Upper lobe of left lung (tissue), 6 donors: ENCODE data around the gene MYO19. TPM values are rescaled to one million over a fixed set of nuclear protein-coding genes. Genes with fewer than 3 reads are reported as not detected.

ENCODE experiments used
- ATAC-seq, 2 donors: fragments of 200-7000 bp; cut with Tn5 transposase; one replicate each; pipeline ENCODE4 v1.9.1; 2022; ENCODE audit warnings: mild to moderate bottlenecking in 2 of 2, moderate library complexity in 2 of 2; ENCODE audit not compliant: low FRiP score in 2 of 2
- DNase-seq, 2 donors: peaks; one replicate each; pipeline ENCODE4 v3.0.0-alpha.2; 2019 to 2020
- H3K27ac ChIP-seq, 4 donors: fragments of 200-600 bp; sonication (generic); one replicate each; pipeline ENCODE4 v1.5.1; 2016 to 2019
- H3K27me3 ChIP-seq, 4 donors: fragments of 200-600 bp; sonication (generic); one replicate each; pipeline ENCODE4 v1.5.1; 2017 to 2019
- H3K36me3 ChIP-seq, 4 donors: fragments of 200-600 bp; sonication (generic); one replicate each; pipeline ENCODE4 v1.5.1; 2016 to 2019
- H3K4me1 ChIP-seq, 4 donors: fragments of 200-600 bp; sonication (generic); one replicate each; pipeline ENCODE4 v1.5.1; 2018 to 2019
- H3K4me3 ChIP-seq, 4 donors: fragments of 200-600 bp; sonication (generic); one replicate each; pipeline ENCODE4 v1.5.1; 2017 to 2019; ENCODE audit warnings: mild to moderate bottlenecking in 2 of 4, moderate library complexity in 1 of 4
- H3K9me3 ChIP-seq, 4 donors: fragments of 200-600 bp; sonication (generic); one replicate each; pipeline ENCODE4 v1.5.1; 2018 to 2019
- EP300 ChIP-seq, 4 donors: sonication (generic); formaldehyde crosslinking; IDR thresholded peaks; one replicate each; pipeline ENCODE4 v1.5.1; 2017; ENCODE audit warnings: antibody characterized with exemption in 4 of 4, control low read depth in 2 of 4
- POLR2A ChIP-seq, 4 donors: fragments of 450-650 bp; IDR thresholded peaks; one replicate each; pipeline ENCODE4 v1.5.1; 2016 to 2017; ENCODE audit warnings: antibody characterized with exemption in 4 of 4, mild to moderate bottlenecking in 2 of 4
- POLR2AphosphoS5 ChIP-seq, 2 donors: sonication (generic); formaldehyde crosslinking; IDR thresholded peaks; one replicate each; pipeline ENCODE4 v1.5.1; 2017; ENCODE audit warnings: antibody characterized with exemption in 2 of 2
- WGBS, 2 donors: methylation state at CpG; one replicate each; pipeline ENCODE4 v1.1.5; 2017 to 2018; 5-methylcytosine and 5-hydroxymethylcytosine counted together
- total RNA-seq, 6 donors: library from RNA; depleted of rRNA in 4 of 6; stranded (reverse); fragments of >200 nt in 4 of 6; gene quantifications; one replicate each; pipeline versions ENCODE4 v1.1.0 to v1.2.1, GENCODE V29; 2016 to 2021
- TF ChIP-seq, protein P1 (sequence below), 6 experiments: fragments of 450-650 bp in 4 of 6; fragments of 200-600 bp in 2 of 6; sonication (generic) in 2 of 6; IDR thresholded peaks; one replicate each; pipeline ENCODE4 v1.5.1; 2016 to 2019; ENCODE audit warnings: antibody characterized with exemption in 6 of 6
- donor health status: DM: no; HTN: no; CAD: no; lungs with moderate emphysema.
- donor health status: DM: no; HTN: yes; CAD: no; lungs with severe emphysema.

MYO19 gene, protein sequence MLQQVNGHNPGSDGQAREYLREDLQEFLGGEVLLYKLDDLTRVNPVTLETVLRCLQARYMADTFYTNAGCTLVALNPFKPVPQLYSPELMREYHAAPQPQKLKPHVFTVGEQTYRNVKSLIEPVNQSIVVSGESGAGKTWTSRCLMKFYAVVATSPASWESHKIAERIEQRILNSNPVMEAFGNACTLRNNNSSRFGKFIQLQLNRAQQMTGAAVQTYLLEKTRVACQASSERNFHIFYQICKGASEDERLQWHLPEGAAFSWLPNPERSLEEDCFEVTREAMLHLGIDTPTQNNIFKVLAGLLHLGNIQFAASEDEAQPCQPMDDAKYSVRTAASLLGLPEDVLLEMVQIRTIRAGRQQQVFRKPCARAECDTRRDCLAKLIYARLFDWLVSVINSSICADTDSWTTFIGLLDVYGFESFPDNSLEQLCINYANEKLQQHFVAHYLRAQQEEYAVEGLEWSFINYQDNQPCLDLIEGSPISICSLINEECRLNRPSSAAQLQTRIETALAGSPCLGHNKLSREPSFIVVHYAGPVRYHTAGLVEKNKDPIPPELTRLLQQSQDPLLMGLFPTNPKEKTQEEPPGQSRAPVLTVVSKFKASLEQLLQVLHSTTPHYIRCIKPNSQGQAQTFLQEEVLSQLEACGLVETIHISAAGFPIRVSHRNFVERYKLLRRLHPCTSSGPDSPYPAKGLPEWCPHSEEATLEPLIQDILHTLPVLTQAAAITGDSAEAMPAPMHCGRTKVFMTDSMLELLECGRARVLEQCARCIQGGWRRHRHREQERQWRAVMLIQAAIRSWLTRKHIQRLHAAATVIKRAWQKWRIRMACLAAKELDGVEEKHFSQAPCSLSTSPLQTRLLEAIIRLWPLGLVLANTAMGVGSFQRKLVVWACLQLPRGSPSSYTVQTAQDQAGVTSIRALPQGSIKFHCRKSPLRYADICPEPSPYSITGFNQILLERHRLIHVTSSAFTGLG
- 100 to 1,000 TPM in 1 of 6 donors, 10 to 100 TPM in 5; 34.8 to 167 (median 49.4) TPM for total RNA-seq

DNA sequence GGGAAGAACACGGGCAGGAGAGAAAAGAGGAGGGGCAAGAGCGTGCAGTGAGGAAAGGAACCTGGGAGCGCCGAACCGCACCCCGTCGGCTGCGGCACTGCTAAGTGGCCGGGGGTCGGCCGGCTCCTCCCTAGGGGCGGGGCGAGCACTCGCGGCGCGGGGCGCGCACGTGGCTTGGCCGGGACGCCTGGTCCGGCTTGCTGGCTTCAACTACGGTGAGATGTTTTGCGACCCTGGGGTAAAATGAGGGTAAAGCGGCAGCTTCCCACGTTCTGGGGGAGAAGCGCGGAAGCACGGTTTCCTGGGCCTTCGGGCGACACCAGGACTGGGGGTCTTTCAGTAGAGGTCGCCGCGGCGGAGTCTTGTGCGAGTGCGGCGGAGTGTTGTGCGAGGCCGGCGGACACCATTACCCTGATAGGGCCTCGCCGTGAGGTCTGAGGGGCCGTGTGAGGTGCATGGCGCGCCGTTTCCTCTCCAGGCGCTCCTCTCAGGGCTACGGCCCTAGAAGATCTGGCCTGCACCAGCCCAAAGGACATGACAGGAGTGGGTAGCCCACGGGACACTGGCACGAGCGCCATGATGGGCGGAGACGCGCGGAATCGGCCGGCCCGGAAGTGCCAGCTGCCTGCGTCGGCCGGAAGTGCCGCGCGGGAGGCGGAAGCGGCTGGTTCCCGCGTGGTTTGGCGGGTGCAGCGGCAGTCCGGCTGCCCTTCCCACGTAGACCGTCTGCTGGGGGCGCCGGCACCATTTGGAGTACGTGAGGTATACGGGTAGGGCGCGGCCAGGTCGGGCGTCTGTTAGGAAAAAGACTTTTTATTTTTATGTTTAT is at the start of gene MYO19, which contains the start of gene PIGW:
Gene MYO19, minus strand, starts transcription at position 29 of the 829 bp plus-strand sequence. CDS start 2,330 bp downstream, outside the sequence.
Gene PIGW, plus strand, starts transcription at position 148 of the 829 bp plus-strand sequence. CDS start 2,115 bp downstream, outside the sequence.
- peak; percentile 95 to 97 for ATAC-seq
- DNase-seq, result peak; percentile 92 to 98
- no peaks in the 10 kb centered on the region for H3K27me3 ChIP-seq

DNA sequence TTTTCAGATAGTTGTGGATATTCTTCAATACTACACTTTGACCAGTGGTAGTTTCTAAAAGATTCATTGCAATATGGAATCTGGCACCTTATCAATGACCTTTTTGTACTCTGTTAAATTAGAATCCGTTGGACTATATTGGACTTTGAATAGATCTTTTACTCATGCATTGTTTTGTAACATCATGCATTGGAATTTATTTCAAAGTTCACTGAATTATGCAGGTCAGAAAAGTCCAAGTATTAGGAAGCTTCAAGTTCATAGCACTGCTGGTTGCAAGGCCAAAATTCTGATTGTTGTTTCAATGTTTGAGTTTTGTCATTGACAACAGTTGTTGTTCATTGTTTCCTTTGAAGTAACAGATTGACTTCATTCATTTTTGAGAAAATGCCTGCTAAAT is 49.1 kb upstream of the MYO19 start:
- TF ChIP-seq, protein P1, sequence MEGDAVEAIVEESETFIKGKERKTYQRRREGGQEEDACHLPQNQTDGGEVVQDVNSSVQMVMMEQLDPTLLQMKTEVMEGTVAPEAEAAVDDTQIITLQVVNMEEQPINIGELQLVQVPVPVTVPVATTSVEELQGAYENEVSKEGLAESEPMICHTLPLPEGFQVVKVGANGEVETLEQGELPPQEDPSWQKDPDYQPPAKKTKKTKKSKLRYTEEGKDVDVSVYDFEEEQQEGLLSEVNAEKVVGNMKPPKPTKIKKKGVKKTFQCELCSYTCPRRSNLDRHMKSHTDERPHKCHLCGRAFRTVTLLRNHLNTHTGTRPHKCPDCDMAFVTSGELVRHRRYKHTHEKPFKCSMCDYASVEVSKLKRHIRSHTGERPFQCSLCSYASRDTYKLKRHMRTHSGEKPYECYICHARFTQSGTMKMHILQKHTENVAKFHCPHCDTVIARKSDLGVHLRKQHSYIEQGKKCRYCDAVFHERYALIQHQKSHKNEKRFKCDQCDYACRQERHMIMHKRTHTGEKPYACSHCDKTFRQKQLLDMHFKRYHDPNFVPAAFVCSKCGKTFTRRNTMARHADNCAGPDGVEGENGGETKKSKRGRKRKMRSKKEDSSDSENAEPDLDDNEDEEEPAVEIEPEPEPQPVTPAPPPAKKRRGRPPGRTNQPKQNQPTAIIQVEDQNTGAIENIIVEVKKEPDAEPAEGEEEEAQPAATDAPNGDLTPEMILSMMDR (IDR thresholded peaks at IDR 0.05), result no peak
- TF ChIP-seq POLR2A (IDR thresholded peaks at IDR 0.05), result no peak
- TF ChIP-seq POLR2AphosphoS5 (IDR thresholded peaks at IDR 0.05), result no peak
- no peak for TF ChIP-seq EP300 (IDR thresholded peaks at IDR 0.05)
- ATAC-seq, result no peak
- H3K9me3 ChIP-seq, result no peaks in the 10 kb centered on the region
- DNase-seq, result no peak
- H3K27me3 ChIP-seq, result no peaks in the 10 kb centered on the region
- no peak overlapping the region for H3K4me3 ChIP-seq
- WGBS, 2 donors, result 88 to 93% methylated on average over 1 of the region's 1 CpG
- no peaks in the 10 kb centered on the region for H3K4me1 ChIP-seq
- H3K27ac ChIP-seq, result no peak overlapping the region
- peaks cover 40 to 100% (median 84%) of the 10 kb centered on the region in 4 donors for H3K36me3 ChIP-seq

More for the DNA sequence above, at the start of gene MYO19, which contains the start of gene PIGW:
- Histone ChIP-seq H3K9me3 (no peaks in the 10 kb centered on the region), H3K36me3 (peaks cover 5 to 43% (median 7%) of the 10 kb centered on the region in 4 donors), H3K4me1 (peaks cover 4 to 21% (median 11%) of the 10 kb centered on the region in 4 donors), H3K27ac (peak within 1 kb of the TSS; percentile 89 to 99 (median 96)), H3K4me3 (peak within 1 kb of the TSS; percentile 60 to 97 (median 78))
- WGBS, 2 donors, result 1% methylated on average over 12 to 55 of the region's 83 CpGs
- TF ChIP-seq, protein P1 (IDR thresholded peaks at IDR 0.05), result peak in 4 of 6 experiments; percentile 19 to 33 (median 23)
- TF ChIP-seq EP300 (IDR thresholded peaks at IDR 0.05) (peak in 1 of 4 donors; percentile 71), POLR2AphosphoS5 (IDR thresholded peaks at IDR 0.05) (peak; percentile 90 to 97), POLR2A (IDR thresholded peaks at IDR 0.05) (peak in 3 of 4 donors; percentile 29 to 93 (median 89))

DNA sequence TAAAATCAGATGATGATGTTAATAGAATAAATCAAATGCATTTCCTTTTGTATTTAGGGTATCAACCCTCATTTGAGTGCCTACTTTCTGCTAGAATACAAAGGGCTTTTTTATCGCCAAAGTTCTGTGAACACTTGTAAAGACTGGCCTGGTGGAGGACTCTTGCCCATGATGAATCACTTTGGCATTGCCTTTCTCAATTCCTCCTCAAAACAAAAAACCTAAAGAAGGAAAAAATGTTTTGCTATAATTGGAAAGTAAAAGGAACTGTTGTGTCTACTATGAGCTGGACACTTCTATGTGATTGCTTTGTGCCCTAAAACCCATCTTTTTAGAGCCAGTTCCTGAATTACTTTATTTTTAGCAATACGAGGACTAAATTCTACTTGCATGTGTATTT is 44.0 kb upstream of the MYO19 start:
- no peaks in the 10 kb centered on the region for H3K27me3 ChIP-seq
- no peak for TF ChIP-seq POLR2A (IDR thresholded peaks at IDR 0.05)
- TF ChIP-seq, protein P1 (IDR thresholded peaks at IDR 0.05), result no peak
- TF ChIP-seq EP300 (IDR thresholded peaks at IDR 0.05), result no peak
- H3K4me3 ChIP-seq, result no peak overlapping the region
- H3K4me1 ChIP-seq, result no peaks in the 10 kb centered on the region
- no peak overlapping the region for H3K27ac ChIP-seq
- no peak for DNase-seq
- H3K9me3 ChIP-seq, result no peaks in the 10 kb centered on the region
- 96% methylated on average over 2 of the region's 2 CpGs for WGBS, 2 donors
- ATAC-seq, result no peak
- H3K36me3 ChIP-seq, result peaks cover 26 to 86% (median 69%) of the 10 kb centered on the region in 4 donors

DNA sequence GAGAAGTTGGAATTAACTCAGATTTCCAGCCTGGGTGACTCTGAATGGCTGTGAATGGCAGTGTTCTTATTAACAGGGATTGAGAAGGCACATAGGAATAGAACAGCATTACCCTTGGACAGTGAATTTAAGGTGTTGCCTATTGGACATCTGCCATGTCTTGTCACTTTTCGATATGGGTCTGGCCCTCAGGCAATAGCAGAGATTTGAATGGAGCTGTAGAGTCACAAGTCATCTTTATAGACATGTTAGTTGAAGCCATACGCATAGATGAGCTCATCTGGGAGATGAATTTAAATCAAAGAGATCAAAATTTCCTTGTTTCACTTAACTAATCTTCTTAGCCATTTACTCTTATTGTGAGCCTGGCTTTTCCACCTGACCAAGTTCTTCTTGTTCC is 42.1 kb upstream of the MYO19 start:
- H3K36me3 ChIP-seq, result peaks cover 18 to 86% (median 62%) of the 10 kb centered on the region in 4 donors
- TF ChIP-seq POLR2AphosphoS5 (IDR thresholded peaks at IDR 0.05), result no peak
- TF ChIP-seq, protein P1 (IDR thresholded peaks at IDR 0.05), result no peak
- no peak for TF ChIP-seq EP300 (IDR thresholded peaks at IDR 0.05)
- no peak for TF ChIP-seq POLR2A (IDR thresholded peaks at IDR 0.05)
- H3K27me3 ChIP-seq, result no peaks in the 10 kb centered on the region
- no peak overlapping the region for H3K27ac ChIP-seq
- no peaks in the 10 kb centered on the region for H3K9me3 ChIP-seq
- 84 to 91% methylated on average over 2 of the region's 2 CpGs for WGBS, 2 donors
- DNase-seq (no peak), ATAC-seq (no peak)
- H3K4me1 ChIP-seq, result no peaks in the 10 kb centered on the region
- no peak overlapping the region for H3K4me3 ChIP-seq
